Calu3 (cell line): Measurements from ENCODE around the gene KIAA0040. TPM values are rescaled to one million over a fixed set of nuclear protein-coding genes. Genes with fewer than 3 reads are reported as not detected.

Experiments
- BruUV-seq: library from RNA; stranded (reverse); fragments of 400-500 nt; replicated peaks from 2 replicates; lab custom pipeline; 2021; lab: Mats Ljungman, UMichigan
- CTCF ChIA-PET: fragments of 300-600 bp; sonication (Branson Sonifier 250); formaldehyde crosslinking; loops from one replicate; lab custom pipeline; 2022; ENCODE audit warnings: antibody characterized with exemption; lab: Charles Lee
- DNase-seq: peaks from one replicate; pipeline ENCODE4 v3.0.0; 2022
- H3K27ac Mint-ChIP-seq: one replicate; pipeline ENCODE4 v1.8.0; 2022; ENCODE audit warnings: mixed read lengths; ENCODE audit not compliant: unreplicated experiment
- H3K27me3 Mint-ChIP-seq: one replicate; pipeline ENCODE4 v1.8.0; 2022; ENCODE audit warnings: mixed read lengths; ENCODE audit not compliant: unreplicated experiment
- H3K36me3 Mint-ChIP-seq: one replicate; pipeline ENCODE4 v1.8.0; 2022; ENCODE audit warnings: mild to moderate bottlenecking, moderate library complexity, mixed read lengths; ENCODE audit not compliant: insufficient read depth, unreplicated experiment
- H3K4me1 Mint-ChIP-seq: one replicate; pipeline ENCODE4 v1.8.0; 2022; ENCODE audit warnings: mild to moderate bottlenecking, low read depth, mixed read lengths; ENCODE audit not compliant: unreplicated experiment
- H3K4me3 Mint-ChIP-seq: one replicate; pipeline ENCODE4 v1.8.0; 2022; ENCODE audit warnings: mild to moderate bottlenecking, low read depth, moderate library complexity, mixed read lengths; ENCODE audit not compliant: unreplicated experiment
- H3K9me3 Mint-ChIP-seq: one replicate; pipeline ENCODE4 v1.8.0; 2022; ENCODE audit warnings: low read depth, mixed read lengths; ENCODE audit not compliant: unreplicated experiment
- intact Hi-C: fragments of 100-400 bp; cut with micrococcal nuclease; formaldehyde crosslinking; loops from one replicate; pipeline ENCODE4 v1.10.0; 2022; ENCODE audit not compliant: unreplicated experiment
- total RNA-seq: library from RNA; stranded (reverse); gene quantifications from 2 replicates; pipeline ENCODE4 v1.2.3, GENCODE V29; 2022
- TF ChIP-seq, protein P1 (sequence below): fragments of 200-600 bp; IDR thresholded peaks from one replicate; pipeline ENCODE4 v1.8.0; 2022; ENCODE audit warnings: antibody characterized with exemption; ENCODE audit not compliant: unreplicated experiment

KIAA0040 gene
- total RNA-seq, 1 experiment from 2014 or later = 33.4 TPM

DNA sequence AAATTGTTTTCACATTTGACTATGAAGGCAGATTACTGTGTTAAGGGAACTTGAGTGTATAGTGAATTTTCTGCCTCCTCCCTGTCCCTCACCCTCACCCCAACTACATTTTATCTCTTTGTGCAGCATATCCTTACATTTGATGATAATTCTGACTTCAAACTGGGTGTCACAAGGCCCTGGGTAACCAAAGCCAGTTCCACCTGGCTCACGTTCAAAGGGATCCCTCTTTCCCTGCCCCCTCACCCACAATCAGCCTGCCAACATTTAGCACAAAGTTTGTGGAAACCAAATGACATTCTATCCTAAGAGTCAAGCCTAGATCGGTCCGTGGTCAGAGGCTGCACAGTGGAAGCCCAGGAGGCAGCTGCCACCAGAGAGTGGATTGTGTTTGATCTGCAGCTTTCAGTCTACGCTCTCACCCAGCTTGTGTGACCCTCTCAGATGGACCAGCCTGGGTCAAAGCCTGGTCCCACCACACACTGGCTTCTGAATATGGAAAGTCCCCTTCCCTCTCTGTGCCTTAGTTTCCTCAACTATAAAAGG lies 10.3 kb downstream of the KIAA0040 start:
- H3K36me3 Mint-ChIP-seq = peaks cover 10% of the 10 kb centered on the region
- no TSS peak for BruUV-seq
- CTCF ChIA-PET = no interaction called here
- TF ChIP-seq, protein P1, sequence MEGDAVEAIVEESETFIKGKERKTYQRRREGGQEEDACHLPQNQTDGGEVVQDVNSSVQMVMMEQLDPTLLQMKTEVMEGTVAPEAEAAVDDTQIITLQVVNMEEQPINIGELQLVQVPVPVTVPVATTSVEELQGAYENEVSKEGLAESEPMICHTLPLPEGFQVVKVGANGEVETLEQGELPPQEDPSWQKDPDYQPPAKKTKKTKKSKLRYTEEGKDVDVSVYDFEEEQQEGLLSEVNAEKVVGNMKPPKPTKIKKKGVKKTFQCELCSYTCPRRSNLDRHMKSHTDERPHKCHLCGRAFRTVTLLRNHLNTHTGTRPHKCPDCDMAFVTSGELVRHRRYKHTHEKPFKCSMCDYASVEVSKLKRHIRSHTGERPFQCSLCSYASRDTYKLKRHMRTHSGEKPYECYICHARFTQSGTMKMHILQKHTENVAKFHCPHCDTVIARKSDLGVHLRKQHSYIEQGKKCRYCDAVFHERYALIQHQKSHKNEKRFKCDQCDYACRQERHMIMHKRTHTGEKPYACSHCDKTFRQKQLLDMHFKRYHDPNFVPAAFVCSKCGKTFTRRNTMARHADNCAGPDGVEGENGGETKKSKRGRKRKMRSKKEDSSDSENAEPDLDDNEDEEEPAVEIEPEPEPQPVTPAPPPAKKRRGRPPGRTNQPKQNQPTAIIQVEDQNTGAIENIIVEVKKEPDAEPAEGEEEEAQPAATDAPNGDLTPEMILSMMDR = no peak
- no peak for DNase-seq
- no peaks in the 10 kb centered on the region for H3K9me3 Mint-ChIP-seq
- no peak overlapping the region for H3K4me3 Mint-ChIP-seq
- intact Hi-C loops = no loop called here
- no peak overlapping the region for H3K27ac Mint-ChIP-seq
- H3K27me3 Mint-ChIP-seq = no peaks in the 10 kb centered on the region
- H3K4me1 Mint-ChIP-seq = peaks cover 8% of the 10 kb centered on the region

DNA sequence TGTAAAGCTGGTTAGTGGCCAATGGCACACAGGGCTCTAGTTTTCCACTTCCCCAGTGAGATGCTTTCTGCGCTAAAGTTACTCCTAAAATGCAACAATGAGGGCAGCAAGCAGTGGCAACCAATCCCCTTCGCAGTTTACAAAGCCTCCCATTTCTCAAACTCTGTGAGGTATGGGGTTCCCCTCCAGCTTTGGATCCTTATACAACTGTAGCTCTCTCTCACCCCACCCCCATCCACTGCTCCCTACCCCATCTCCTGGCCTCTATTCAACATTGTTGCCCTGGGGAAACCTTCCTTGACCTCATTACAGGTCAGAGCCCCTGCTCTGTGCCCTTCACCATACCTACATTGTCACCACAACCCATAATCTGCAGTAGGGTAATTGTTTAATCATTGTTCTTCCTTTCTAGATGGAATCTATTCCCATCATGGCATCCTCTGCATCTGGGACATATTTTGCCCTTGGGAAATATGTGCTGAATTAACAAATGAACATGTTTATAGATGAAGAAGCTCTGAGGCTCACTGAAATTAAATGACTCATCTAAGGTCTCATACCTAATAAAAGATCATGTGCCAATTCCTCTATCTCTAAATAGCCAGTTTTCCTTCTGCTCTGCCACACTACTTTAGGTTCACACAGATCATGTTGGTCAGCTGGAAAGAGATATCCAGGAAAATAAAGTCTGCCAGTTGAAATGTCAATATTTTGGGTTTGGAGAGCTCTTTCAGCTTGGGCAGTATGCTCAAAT lies 12.6 kb downstream of the KIAA0040 start:
- BruUV-seq = no TSS peak
- TF ChIP-seq, protein P1 = no peak
- CTCF ChIA-PET = no interaction called here
- intact Hi-C loops = no loop called here
- H3K9me3 Mint-ChIP-seq = no peaks in the 10 kb centered on the region
- peaks cover 10% of the 10 kb centered on the region for H3K36me3 Mint-ChIP-seq
- H3K27me3 Mint-ChIP-seq = no peaks in the 10 kb centered on the region
- peaks cover 8% of the 10 kb centered on the region for H3K4me1 Mint-ChIP-seq
- no peak overlapping the region for H3K4me3 Mint-ChIP-seq
- H3K27ac Mint-ChIP-seq = no peak overlapping the region
- no peak for DNase-seq

DNA sequence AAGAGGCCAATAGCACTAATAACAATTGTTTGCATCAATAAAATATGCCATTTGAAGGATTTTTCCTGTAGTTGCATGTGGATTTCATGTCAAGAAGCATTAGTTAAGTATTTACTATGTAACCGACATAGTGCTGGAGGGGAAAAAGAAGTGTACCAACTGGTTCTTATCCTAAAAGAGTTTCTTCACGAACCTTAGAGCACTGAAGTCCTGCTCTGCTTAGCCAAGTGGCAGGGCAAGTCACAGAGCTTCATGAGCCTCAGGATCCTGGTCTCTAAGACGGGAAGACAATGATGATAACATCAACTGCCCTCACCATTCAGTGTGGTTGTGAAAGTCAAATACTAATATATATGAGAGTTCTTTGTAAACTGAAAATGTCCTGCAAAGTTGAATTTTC lies 14.1 kb downstream of the KIAA0040 start:
- DNase-seq = no peak
- CTCF ChIA-PET = interaction anchor here (1.7 kb wide), 1 partner anchor 27 kb away, joined by 4 read pairs; no protein-coding TSS in a partner anchor
- BruUV-seq = no TSS peak
- intact Hi-C loops = no loop called here
- TF ChIP-seq, protein P1 = no peak
- H3K4me1 Mint-ChIP-seq = peaks cover 8% of the 10 kb centered on the region
- H3K36me3 Mint-ChIP-seq = peaks cover 10% of the 10 kb centered on the region
- H3K27ac Mint-ChIP-seq = no peak overlapping the region
- no peaks in the 10 kb centered on the region for H3K9me3 Mint-ChIP-seq
- no peaks in the 10 kb centered on the region for H3K27me3 Mint-ChIP-seq
- H3K4me3 Mint-ChIP-seq = no peak overlapping the region

DNA sequence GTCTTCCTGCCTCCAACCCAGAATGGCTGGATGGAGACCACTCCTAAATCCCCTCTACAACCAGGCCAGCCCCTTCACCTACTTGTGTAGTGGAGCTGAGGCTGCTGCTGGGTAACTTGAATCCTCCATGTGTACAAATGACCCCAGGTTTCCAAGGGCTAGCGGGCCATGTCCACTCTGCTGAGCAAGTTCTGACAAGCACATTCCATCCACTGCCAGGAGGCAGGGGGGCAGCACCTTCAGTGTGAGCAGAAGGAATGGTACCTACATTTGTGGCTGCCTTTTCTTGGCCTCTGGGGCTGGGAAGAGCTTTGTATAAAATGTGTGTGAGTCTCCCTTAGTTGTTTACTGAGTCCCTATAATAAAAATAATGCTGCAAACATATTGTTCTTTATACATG lies 14.5 kb downstream of the KIAA0040 start:
- CTCF ChIA-PET = interaction anchor here (1.7 kb wide), 1 partner anchor 26 kb away, joined by 4 read pairs; no protein-coding TSS in a partner anchor
- no peaks in the 10 kb centered on the region for H3K9me3 Mint-ChIP-seq
- intact Hi-C loops = no loop called here
- DNase-seq = no peak
- H3K4me1 Mint-ChIP-seq = peaks cover 8% of the 10 kb centered on the region
- no peak overlapping the region for H3K4me3 Mint-ChIP-seq
- H3K27me3 Mint-ChIP-seq = no peaks in the 10 kb centered on the region
- TF ChIP-seq, protein P1 = no peak
- H3K27ac Mint-ChIP-seq = no peak overlapping the region
- H3K36me3 Mint-ChIP-seq = peaks cover 8% of the 10 kb centered on the region
- no TSS peak for BruUV-seq
